Activated effector memory CD4-positive, alpha-beta T cell treated with Interleukin-2 at 50 U/mL for 16 hours (primary cell): ENCODE results near the gene NLGN1.

Experiments used
- DNase-seq: peaks from one replicate; pipeline ENCODE4 v3.0.0-alpha.2; 2020

The NLGN1 gene

GRCh38 chr3:174251681-174252080 lies 854.1 kb downstream of the NLGN1 start:
- DNase-seq: no peak

- no peak for DNase-seq
Observed at GRCh38 chr3:174253196-174253823, 855.8 kb downstream of the NLGN1 start.

GRCh38 chr3:174253940-174254339 lies 856.4 kb downstream of the NLGN1 start:
- DNase-seq: no peak

- DNase-seq: no peak
Observed at GRCh38 chr3:174255454-174255853, 857.9 kb downstream of the NLGN1 start.

- no peak for DNase-seq
Observed at GRCh38 chr3:174266476-174266875, 868.9 kb downstream of the NLGN1 start.

- DNase-seq: no peak
Observed at GRCh38 chr3:174268061-174268460, 870.5 kb downstream of the NLGN1 start.

- no peak for DNase-seq
Observed at GRCh38 chr3:174268586-174268985, 871.0 kb downstream of the NLGN1 start.

GRCh38 chr3:174270841-174271240 lies 873.3 kb downstream of the NLGN1 start:
- DNase-seq: no peak

GRCh38 chr3:174275336-174275735 lies 877.8 kb downstream of the NLGN1 start:
- DNase-seq: no peak

GRCh38 chr3:174276826-174277225 lies 879.3 kb downstream of the NLGN1 start:
- no peak for DNase-seq

GRCh38 chr3:174278094-174278493 lies 880.5 kb downstream of the NLGN1 start:
- DNase-seq: no peak

GRCh38 chr3:174280186-174280585 lies 882.6 kb downstream of the NLGN1 start:
- no peak for DNase-seq

- no peak for DNase-seq
Observed at GRCh38 chr3:174285242-174285864, 887.8 kb downstream of the NLGN1 start.

GRCh38 chr3:174287705-174288104 lies 890.2 kb downstream of the NLGN1 start:
- DNase-seq: no peak

- no peak for DNase-seq
Observed at GRCh38 chr3:174294616-174295015, 897.1 kb downstream of the NLGN1 start.

- no peak for DNase-seq
Observed at GRCh38 chr3:174295306-174296092, 898.0 kb downstream of the NLGN1 start.

- no peak for DNase-seq
Observed at GRCh38 chr3:174302746-174303315, 905.3 kb downstream of the NLGN1 start.

- no peak for DNase-seq
Observed at GRCh38 chr3:174303907-174304560, 906.5 kb downstream of the NLGN1 start.

GRCh38 chr3:174308736-174309135 lies 911.2 kb downstream of the NLGN1 start:
- no peak for DNase-seq

GRCh38 chr3:174310475-174310983 lies 913.0 kb downstream of the NLGN1 start:
- no peak for DNase-seq

GRCh38 chr3:174315225-174315624 lies 917.7 kb downstream of the NLGN1 start:
- no peak for DNase-seq

- DNase-seq: no peak
Observed at GRCh38 chr3:174317005-174317404, 919.5 kb downstream of the NLGN1 start.

- DNase-seq: no peak
Observed at GRCh38 chr3:174318181-174318580, 920.6 kb downstream of the NLGN1 start.
